ELF-1 (cell line): ENCODE data around the gene CTNND2.
"Not testable (repeated sequence)": the region's sequence is repeated elsewhere in the genome, so short reads cannot be mapped to it uniquely, and the experiment has no call there.

ENCODE experiments used
- DNase-seq: peaks from one replicate; pipeline ENCODE4 v3.0.0-alpha.2; 2016; ENCODE audit warnings: low read depth, low spot score

The CTNND2 gene

GRCh38 chr5:11468334-11469039, 435.8 kb downstream of the CTNND2 start:
- DNase-seq, result no peak

DNA sequence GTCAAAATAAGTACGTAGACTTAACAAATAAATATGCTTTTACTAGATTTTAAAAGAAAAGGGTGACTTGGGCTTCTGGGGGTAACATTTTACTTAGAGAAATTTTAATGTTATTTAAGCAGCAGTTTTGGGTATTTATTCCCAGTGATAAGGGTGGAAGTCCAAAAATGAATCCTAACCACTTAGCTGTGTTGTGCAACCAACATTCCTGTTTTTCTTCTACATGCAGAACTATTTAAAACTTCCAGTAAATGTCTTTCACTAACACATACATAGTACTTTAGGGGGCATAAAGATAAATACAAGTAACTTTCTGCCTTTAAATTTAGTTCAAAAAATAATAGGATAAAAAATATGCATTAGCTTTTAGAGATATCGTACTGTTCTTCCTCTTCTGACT, 436.7 kb downstream of the CTNND2 start:
- no peak for DNase-seq

DNA sequence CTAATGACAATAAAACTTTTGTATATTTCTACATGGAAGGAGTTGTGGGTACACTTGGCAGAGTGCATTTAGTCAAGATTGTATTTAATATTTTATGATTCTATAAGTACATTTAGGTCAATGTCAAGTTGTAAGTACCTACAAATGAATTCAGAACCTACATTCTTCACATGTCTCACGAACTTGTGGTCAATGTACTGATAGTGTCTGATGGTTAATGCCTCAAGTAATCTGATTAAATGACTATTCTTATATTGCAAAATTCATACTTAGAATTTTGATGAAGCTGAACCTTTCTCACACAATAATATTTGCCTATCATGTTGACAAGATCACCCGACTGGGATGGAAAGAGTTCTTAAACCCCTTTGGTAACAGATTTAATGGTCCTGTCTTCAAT, 444.5 kb downstream of the CTNND2 start:
- no peak for DNase-seq

- no peak for DNase-seq
These were observed 448.7 kb downstream of the CTNND2 start for GRCh38 chr5:11455505-11455904.

GRCh38 chr5:11452852-11453251, 451.4 kb downstream of the CTNND2 start:
- no peak for DNase-seq

DNA sequence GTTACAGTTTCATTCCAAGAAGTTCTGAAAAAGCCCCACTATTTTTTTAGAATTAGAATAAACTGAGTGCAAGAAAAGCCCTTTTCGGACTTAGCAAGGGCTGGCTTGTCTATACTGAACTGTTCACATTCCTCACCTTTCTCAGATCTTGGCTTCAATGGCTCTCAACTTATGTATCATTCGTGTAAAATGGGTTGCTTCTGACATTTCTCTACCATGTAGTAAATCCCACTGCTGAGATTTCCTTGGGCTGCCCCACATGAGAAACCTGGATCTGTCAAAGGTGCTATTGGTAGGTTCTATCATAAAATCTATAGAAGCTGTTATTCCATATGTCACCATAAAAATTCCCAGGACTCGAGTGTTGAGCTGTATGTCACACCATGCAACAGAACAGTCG, 454.3 kb downstream of the CTNND2 start:
- DNase-seq, result no peak

DNA sequence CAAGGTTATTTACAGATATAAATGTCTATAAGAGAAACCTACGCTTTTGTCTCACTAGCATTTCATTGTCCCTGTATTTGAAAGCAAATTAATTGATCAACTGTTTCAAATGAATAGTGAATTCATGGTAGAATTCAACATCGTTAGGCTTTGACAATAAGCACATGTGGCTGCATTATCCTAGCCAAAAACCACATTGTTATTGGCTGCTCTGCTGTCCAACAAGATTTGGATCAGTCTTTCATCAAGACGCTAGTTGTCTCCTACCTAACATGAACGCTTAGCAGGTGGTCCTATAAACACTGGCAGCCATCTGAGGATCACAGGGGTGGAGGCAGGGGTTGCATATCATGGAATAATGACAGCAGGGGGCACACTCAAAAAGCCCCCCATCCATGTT, 455.0 kb downstream of the CTNND2 start:
- DNase-seq, result no peak

- no peak for DNase-seq
These were observed 460.4 kb downstream of the CTNND2 start for GRCh38 chr5:11443831-11444230.

DNA sequence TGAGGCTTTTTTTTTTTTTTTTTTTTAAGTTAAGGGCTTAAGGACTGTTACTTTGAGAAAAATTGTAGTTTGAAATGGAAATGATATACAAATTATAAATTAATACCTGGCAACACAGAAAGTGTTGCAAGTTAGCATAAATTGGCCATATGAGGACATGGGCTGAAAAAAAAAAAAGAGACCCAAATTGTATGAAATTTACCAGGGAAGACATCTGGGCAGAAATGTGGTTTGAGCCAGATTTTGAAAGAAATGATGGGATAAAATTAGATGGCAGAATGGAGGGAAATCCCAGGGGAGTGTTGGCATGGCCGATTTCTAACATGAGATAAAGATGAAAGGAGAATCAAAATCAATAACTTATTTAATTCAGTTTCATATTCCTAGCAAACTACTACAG, 472.1 kb downstream of the CTNND2 start:
- DNase-seq, result no peak

- no peak for DNase-seq
These were observed 475.0 kb downstream of the CTNND2 start for GRCh38 chr5:11429254-11429653.

DNA sequence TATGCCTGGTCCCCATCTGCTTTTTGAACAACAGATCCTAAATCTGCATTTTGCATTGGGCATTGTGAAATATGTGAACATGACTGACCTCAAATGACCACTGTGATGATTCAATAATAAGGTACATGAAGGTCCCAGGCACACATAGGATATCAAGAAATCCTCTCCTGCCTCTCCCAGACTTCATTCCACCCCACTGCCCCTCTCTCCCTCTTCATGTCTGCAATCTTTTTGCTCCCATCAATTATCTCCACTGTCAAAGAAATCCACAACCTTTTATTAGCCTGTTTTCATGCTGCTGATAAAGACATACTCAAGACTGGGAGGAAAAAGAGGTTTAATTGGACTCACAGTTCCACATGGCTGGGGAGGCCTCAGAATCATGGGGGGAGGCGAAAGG, 476.7 kb downstream of the CTNND2 start:
- DNase-seq, result no peak

DNA sequence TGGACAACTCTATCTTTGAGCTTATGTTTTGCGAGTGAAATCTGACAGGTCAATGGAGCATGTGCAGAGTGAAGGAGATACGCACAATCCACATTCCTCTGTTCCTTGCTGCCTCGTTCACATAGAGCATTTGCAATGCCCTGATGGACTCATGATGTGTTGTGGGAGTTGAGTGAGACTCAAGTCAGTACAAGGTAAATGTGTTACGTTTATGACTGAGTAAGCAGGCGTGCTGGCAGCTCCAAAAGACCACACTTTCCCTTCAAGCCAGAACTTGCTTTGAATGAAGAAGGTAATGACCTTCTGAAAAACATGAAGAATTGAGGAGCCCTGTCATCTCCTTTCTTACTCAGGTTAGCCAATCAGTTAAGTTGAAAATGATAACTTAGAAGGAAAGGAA, 477.8 kb downstream of the CTNND2 start:
- DNase-seq, result no peak

DNA sequence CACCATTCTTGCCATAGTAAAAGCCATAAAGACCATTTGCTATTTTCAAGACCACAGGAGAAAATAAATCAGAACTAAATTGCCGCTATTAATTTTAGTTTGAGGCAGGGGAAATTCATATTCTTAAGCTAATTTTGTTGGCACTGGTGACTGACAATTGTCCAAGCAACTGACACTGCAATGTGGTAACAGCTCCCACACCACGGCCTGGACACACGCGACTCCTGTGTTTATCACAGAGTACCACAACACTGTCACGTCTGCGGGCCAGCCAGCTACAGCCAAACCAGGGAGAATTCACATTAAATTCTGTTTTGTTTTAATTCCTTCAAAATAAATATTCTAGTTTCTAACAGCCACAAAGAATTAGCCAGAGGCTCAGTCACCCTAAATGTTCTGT, 481.9 kb downstream of the CTNND2 start:
- DNase-seq, result no peak

- DNase-seq, result no peak
These were observed 483.3 kb downstream of the CTNND2 start for GRCh38 chr5:11420969-11421368.

DNA sequence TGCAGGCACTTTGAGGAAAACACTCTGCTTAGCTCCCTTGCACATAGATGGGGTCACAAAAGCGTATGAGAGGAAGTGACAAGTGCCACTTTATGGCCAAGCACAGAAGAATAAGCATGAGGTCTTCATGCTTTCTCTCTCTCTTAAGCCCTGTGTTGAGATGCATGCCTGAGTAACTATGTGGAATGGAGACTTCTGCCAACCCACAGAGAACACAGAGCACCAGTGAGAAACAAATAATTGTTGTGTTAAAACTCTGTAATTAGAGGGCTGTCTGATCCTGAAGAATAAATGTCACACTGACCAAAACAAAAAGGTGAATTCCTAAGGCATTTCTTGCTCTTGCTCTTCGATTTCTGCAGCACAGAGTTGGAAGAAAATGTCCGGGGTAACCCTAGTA, 488.5 kb downstream of the CTNND2 start:
- no peak for DNase-seq

GRCh38 chr5:11414732-11415131, 489.5 kb downstream of the CTNND2 start:
- not testable (repeated sequence) for DNase-seq

GRCh38 chr5:11411621-11412020, 492.6 kb downstream of the CTNND2 start:
- no peak for DNase-seq

DNA sequence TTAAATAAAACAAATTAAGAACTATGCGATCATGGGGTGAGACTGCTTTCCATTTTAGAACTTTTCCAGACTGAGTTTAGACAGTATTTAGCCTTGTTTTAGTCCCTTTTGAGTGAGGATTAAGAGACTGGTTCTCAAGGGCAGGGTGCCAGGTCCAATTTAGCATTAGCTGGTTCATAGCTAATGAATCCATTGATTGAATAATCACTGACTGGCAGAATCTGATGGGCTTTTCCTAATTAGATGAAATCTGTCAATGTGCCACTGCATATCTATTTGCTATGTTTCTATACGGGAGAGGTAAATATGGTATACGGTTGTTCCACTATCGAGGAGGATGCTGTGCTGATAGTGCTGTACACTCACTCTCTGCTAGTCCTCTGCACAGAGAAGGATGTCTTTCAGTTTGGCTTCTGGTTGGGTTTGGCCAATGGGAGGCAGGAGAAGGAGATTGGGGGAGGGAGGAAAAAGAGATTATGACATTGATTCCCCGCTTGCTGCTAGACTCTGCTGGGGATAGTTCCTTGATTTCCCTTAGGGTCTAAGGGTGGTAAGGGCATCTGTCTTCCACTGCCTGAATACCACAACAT, 496.6 kb downstream of the CTNND2 start:
- no peak for DNase-seq

DNA sequence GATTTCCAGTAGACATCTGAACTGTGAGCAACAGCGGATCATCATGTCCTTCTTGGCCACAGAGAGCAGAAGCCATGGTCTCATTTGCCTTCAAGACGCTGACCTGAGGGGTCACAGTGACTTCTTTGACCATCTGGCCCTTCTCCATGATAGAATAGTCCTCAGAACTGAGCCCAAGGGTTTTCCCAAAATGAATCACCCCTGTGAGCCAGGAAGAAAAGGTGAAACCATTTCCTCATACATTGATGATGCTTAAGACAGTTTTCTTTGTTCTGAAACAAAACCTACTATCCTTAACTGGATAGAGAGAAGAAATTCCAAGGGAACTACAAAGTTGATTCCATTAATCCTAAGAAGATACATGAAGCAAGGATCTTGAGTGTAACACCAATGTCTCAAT, 503.9 kb downstream of the CTNND2 start:
- DNase-seq, result no peak

GRCh38 chr5:11398728-11399127, 505.5 kb downstream of the CTNND2 start:
- DNase-seq, result no peak

- no peak for DNase-seq
These were observed 506.7 kb downstream of the CTNND2 start for GRCh38 chr5:11397549-11397948.

GRCh38 chr5:11396917-11397316, 507.3 kb downstream of the CTNND2 start:
- peak; percentile 4 for DNase-seq

DNA sequence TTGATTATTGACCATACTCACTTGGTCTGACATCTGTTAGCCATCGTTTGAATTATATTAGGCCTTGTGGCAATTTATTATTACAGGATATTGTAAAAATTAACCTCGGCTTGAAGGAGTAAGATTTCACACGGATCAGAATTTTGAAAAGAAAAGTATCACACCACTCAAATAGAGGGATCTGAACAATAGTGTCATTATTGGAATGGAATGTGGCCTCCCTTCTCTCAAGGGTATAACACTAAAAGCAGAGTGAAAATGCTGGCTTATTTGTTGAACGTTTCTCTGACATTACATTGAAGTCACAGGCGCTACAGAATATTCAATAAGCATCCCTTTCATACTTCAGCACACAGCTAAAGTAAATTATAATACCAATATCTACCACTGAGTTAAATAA, 509.3 kb downstream of the CTNND2 start:
- no peak for DNase-seq

DNA sequence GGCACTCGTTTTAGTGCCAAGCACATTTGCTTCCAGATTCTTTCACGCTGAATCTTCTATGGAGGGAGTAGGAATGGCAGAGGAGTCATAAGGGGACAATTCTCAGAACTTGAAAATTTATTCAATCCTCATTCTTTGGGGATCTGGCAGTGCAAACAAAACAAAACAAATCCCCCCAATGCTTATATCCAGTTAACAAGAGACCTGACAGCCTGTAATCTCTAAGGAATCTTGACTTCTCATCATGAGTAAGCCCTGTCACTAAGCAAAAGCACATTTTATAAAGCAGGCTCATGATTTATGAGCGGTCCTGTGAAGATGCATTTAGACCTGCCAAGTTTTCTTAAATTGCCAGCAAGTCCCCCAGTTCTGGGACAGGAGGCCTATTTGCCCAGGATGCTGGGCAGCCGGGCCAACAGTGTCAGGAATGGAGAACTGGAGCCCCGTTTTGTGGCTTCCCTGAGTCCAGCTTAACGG, 513.9 kb downstream of the CTNND2 start:
- no peak for DNase-seq
